ENCODE data around the gene TRAPPC12.

The TRAPPC12 gene

DNA sequence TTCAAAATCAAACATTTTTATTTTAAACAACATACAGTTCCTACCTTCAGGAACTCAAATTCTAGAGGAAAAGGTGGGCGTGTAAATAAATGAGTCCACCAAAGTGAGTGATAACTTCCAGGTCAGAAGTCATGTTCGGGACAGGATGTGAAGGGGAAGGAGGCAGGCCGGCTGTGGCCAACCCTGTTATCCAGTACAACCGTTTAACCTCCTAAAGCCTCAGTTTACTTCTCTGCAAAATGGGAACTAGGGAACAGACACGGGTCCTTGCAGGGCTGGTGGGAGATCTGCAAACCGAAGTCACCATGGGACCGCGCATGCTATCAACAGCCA, 2.2 kb upstream of the TRAPPC12 start:
- TF ChIP-seq, protein P1, sequence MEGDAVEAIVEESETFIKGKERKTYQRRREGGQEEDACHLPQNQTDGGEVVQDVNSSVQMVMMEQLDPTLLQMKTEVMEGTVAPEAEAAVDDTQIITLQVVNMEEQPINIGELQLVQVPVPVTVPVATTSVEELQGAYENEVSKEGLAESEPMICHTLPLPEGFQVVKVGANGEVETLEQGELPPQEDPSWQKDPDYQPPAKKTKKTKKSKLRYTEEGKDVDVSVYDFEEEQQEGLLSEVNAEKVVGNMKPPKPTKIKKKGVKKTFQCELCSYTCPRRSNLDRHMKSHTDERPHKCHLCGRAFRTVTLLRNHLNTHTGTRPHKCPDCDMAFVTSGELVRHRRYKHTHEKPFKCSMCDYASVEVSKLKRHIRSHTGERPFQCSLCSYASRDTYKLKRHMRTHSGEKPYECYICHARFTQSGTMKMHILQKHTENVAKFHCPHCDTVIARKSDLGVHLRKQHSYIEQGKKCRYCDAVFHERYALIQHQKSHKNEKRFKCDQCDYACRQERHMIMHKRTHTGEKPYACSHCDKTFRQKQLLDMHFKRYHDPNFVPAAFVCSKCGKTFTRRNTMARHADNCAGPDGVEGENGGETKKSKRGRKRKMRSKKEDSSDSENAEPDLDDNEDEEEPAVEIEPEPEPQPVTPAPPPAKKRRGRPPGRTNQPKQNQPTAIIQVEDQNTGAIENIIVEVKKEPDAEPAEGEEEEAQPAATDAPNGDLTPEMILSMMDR (IDR thresholded peaks at IDR 0.05): no peak
- Mint-ChIP-seq H3K27me3 (ENCODE audit: low read depth, poor library complexity) (peaks cover 2% of the 10 kb centered on the region), H3K9me3 (peaks cover 6% of the 10 kb centered on the region), H3K27ac (peak overlapping the region; percentile 93), H3K4me1 (peaks cover 41% of the 10 kb centered on the region), H3K4me3 (peak overlapping the region; percentile 95), H3K36me3 (ENCODE audit: low read depth) (peaks cover 25% of the 10 kb centered on the region)
- no peak for DNase-seq

DNA sequence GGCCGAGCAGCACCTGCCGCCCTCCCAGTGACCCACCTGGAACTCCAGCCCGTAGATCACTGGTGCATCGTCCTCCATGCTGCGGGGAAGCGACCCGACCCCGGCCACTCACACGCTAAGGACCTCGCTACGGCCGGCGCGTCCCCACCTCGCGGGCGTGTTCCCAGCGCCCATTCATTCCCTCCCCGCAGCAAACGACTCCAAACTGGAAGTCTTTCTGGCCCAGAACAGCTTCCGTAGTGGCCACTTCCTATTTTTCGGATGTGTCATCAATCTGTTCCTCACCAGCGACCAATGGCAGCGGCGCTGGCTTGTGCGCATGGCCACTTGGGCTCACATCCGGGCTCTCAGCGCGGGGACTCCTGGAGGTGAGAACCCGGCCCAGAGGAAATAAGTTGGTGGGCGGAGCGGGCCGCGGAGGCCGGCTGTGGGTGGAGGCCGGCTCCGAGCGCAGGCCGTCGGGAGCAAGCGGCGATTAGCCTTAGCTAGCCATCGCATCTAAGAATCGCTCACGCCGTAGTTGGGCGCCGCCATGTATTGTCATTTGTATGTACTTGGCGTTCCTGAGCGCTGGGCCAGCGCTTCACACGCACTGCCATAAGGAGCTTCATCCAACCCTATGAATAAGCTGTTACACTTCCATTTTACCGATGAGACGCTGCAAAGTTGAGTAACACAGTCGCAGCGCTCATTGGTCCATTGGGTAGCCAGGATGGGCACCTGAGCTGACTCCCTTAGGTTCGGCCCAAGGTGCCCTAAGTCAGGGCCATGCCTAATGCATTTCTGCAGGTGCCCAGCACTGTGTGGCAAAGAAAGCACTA, 1.7 kb upstream of the TRAPPC12 start, which contains the start of gene EIPR1:
TSS of gene EIPR1 (minus strand) at position 207 of the 821 bp plus-strand sequence. CDS start at position 78, 129 bp downstream.
- Mint-ChIP-seq H3K27me3 (ENCODE audit: low read depth, poor library complexity) (peaks cover 2% of the 10 kb centered on the region), H3K9me3 (peaks cover 6% of the 10 kb centered on the region), H3K36me3 (ENCODE audit: low read depth) (peaks cover 31% of the 10 kb centered on the region), H3K27ac (peak within 1 kb of the TSS; percentile 93), H3K4me1 (peaks cover 41% of the 10 kb centered on the region), H3K4me3 (peak within 1 kb of the TSS; percentile 95)
- TF ChIP-seq, protein P1 (IDR thresholded peaks at IDR 0.05): no peak
- peak; percentile 93 for DNase-seq

DNA sequence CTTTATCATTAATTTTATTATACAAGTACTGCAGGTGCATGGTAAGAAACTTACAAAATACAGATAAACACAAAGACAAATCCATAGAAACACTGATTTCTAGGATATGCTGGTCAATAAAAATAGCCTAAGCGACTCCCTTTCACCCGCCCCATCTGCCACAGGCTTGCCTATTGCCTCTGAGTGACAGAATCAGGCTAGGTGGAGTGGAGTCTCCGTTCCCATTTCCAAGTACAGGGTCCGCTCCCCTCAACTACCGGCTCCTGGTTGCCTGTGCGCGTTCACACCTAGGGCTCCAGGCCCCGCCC, 201 bp upstream of the TRAPPC12 start:
- peaks cover 35% of the 10 kb centered on the region for H3K36me3 Mint-ChIP-seq (ENCODE audit: low read depth)
- TF ChIP-seq, protein P1 (IDR thresholded peaks at IDR 0.05): no peak
- DNase-seq: no peak
- H3K27ac Mint-ChIP-seq: no peak overlapping the region
- H3K27me3 Mint-ChIP-seq (ENCODE audit: low read depth, poor library complexity): peaks cover 2% of the 10 kb centered on the region
- H3K9me3 Mint-ChIP-seq: peaks cover 6% of the 10 kb centered on the region
- H3K4me3 Mint-ChIP-seq: peak overlapping the region; percentile 95
- peaks cover 41% of the 10 kb centered on the region for H3K4me1 Mint-ChIP-seq

DNA sequence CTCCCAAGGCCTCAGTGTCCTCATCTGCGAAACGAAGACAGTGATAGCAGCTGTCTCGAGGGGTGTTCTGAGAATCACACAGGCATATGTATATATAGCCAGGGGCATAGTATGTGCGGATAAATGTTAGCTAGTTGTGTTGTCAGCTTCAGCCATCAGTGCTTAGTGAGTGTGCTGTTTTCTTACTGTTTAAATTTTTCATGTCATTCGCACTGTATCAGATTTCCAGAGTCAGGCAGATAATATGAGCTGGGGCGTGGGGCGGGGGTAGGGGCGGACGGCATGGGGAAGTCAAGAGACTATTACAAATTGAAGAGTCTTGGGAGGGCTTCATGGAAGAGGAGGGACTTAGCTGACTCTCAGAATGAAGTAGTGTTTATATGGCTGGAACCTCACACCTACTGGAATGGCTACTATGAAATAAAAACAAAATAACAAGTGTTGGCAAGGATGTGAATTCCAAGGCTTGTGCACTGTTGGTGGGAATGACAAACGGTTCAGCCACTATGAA, 7.0 kb downstream of the TRAPPC12 start:
- H3K27me3 Mint-ChIP-seq (ENCODE audit: low read depth, poor library complexity): no peaks in the 10 kb centered on the region
- no peaks in the 10 kb centered on the region for H3K9me3 Mint-ChIP-seq
- H3K4me3 Mint-ChIP-seq: no peak overlapping the region
- DNase-seq: no peak
- H3K36me3 Mint-ChIP-seq (ENCODE audit: low read depth): peaks cover 55% of the 10 kb centered on the region
- peaks cover 4% of the 10 kb centered on the region for H3K4me1 Mint-ChIP-seq
- TF ChIP-seq, protein P1 (IDR thresholded peaks at IDR 0.05): no peak
- H3K27ac Mint-ChIP-seq: peak overlapping the region; percentile 69

DNA sequence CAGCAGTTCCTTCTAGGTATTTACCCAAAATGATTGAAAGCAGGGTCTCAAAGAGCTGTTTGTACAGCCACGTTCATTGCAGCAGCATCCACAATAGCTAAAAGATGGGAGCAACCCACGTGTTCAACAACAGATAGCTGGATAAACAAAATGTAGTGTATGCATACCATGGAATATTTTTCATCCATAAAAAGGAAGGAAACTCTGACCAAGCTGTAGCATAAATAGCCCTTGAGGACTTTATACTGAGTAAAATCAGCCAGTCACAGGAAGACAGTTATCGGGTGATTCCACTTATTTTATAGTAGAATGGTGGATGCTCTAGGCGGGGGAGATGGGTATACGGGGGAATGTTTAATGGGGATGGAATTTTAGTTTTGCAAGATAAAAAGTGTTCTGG, 7.5 kb downstream of the TRAPPC12 start:
- peaks cover 55% of the 10 kb centered on the region for H3K36me3 Mint-ChIP-seq (ENCODE audit: low read depth)
- no peaks in the 10 kb centered on the region for H3K4me1 Mint-ChIP-seq
- no peak overlapping the region for H3K27ac Mint-ChIP-seq
- DNase-seq: no peak
- H3K9me3 Mint-ChIP-seq: no peaks in the 10 kb centered on the region
- TF ChIP-seq, protein P1 (IDR thresholded peaks at IDR 0.05): no peak
- no peaks in the 10 kb centered on the region for H3K27me3 Mint-ChIP-seq (ENCODE audit: low read depth, poor library complexity)
- no peak overlapping the region for H3K4me3 Mint-ChIP-seq
